Stimulated activated CD4-positive, alpha-beta T cell treated with anti-CD3 and anti-CD28 coated beads, Interleukin-4, amount 100 ng/mL, for 48 hours (primary cell): ENCODE measurements around the gene FOXN4.

Source experiments
- DNase-seq, 2 donors: peaks; one replicate each; pipeline ENCODE4 v3.0.0-alpha.2; 2020; ENCODE audit warnings: low read depth in 2 of 2

Gene FOXN4

GRCh38 chr12:109281452-109281851 is 27.6 kb downstream of the FOXN4 start:
- no peak for DNase-seq

- DNase-seq = no peak
Observed at GRCh38 chr12:109279525-109279924, 29.6 kb downstream of the FOXN4 start.

- DNase-seq = no peak
Observed at GRCh38 chr12:109278912-109279311, 30.2 kb downstream of the FOXN4 start.

DNA sequence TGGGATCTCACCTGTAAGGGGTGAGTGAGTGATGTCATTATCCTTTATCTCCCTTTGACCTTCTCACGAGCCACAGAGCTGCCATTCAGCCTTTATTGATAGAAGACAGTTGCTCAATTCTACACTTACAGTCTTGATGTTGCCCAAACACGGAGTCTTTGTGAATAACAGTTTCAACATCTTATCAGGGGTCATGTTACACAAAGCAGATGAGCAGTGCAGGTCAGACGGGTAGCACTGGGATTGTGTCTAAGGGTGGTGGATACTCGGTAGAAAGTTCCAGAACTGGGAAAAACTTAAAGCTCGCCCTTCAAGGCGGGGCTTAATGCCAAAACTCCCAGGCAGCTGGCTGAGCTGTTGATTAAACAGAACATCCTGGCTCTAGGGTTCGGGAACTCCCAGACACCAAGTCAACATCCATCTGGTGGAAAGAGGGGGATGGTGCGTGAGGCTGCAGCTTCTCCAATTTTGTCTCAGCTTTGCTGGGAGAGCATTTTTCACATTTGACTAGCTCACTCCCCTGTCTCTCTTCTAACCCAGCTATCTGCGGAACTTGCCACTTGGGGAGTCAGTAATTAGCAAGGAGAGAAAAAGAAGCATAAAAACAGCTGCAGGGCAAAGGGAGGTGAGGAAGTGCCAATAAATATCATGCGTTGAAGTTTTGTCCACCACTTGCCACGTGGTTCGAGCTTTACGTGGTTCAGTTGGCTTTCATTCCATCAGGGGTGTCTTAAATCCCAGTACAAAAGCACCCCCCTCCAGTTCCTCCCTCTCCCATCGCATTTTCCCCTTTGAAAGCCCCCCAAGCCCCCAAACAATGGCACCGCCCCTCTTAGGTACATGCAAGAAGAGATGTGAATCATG is 31.0 kb downstream of the FOXN4 start:
- DNase-seq = no peak

DNA sequence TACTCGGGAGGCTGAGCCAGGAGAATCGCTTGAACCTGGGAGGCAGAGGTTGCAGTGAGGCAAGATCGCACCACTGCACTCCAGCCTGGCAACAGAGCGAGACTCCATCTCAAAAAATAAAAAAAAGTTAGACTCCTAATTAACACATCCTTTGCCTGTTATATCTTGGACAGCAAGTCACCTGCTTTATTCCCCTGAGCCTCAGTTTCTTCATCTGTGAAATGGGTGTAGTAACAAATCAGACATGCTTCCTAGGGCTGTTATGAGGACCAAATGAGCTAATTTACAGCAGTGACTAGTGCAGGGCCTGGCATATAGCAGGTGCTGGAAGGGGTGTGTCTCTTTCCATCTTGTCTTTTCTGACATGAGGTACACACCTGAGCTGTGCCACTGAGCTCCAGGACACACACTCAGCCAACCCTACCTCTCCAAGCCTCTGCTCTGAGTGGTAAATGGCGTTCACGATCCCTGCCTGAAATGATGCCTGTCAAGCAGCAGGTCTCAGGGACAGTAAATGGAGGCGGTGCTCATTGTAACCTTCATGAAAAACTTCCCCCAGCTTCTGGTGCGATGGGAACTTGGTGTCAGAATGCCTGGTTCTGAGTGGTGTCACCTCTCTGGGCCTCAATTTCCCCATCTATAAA is 31.7 kb downstream of the FOXN4 start:
- DNase-seq = no peak

DNA sequence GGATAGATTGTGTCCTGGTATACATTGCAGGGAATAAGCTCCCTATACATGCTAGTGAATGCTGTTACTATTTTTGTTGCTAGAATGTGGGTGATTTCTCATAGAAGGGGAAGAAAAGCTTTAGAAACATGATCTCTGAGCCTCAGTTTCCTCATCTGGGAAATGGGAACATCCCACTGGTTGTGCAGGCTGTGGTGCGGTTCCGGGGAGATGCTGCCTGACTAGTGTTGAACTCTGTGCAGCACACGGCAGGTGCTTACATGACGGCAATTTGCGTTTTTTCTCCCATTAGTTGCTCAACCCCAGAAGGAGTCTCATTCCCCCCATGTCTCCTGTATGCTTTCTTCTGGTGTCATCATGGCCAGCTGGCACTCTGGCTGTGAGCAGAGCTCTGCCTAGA is 32.9 kb downstream of the FOXN4 start:
- no peak for DNase-seq

- DNase-seq = no peak
Observed at GRCh38 chr12:109275173-109275572, 33.9 kb downstream of the FOXN4 start.

DNA sequence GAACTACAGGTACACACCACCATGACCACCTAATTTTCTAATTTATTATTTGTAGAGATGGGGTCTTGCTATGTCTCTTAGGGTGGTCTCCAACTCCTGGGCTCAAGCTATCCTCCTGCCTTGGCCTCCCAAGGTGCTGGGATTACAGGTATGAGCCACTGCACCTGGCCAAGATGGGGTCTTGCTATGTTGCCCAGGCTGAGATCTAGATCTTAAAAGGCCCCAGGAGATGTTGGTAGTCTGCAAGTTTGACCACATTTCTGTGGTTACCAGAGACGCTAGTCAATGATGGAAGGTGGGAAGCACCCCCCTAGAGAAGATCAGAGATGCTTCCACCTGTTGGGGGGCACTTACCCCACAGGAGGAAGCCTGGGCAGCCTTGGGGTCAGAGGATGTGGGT is 34.7 kb downstream of the FOXN4 start:
- DNase-seq = no peak

DNA sequence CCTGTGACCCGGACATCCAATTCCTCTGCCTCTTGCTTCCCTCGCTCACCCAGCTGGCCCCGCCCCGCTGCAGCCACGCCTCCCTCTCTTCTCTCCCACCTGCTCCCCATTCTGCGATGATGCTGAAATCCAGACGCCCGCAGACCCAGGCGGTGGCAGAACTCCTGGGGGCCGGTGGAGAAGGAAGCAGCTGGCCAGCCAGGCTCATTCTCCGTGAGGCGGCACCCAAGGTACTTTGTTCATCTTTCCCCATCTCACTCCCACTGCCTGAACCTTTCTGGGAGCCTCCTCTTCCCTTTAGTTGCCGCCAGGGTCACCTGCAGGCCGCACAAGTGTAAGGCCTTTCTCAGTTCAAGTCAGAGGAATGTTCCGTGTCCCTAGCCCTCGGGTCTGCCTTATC is 35.7 kb downstream of the FOXN4 start:
- no peak for DNase-seq

DNA sequence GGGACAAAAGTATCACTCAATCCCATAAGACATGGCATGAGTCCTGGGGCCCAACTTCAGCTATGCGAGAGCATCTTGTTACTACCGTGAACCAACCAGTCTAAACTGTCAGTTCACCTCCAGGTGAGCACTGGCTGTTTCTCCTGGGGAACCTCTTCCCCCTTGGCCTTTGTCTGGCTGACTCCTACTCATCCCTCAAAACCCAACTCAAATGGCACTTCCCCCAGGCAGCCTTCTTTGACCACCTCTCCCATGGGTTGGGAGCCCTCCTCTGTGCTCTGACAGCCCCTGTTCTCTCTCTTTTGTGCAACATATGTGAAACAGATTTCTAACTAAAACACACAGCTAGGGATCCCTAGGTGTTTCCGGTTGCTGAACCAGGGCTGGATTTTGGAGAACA is 37.7 kb downstream of the FOXN4 start:
- no peak for DNase-seq

DNA sequence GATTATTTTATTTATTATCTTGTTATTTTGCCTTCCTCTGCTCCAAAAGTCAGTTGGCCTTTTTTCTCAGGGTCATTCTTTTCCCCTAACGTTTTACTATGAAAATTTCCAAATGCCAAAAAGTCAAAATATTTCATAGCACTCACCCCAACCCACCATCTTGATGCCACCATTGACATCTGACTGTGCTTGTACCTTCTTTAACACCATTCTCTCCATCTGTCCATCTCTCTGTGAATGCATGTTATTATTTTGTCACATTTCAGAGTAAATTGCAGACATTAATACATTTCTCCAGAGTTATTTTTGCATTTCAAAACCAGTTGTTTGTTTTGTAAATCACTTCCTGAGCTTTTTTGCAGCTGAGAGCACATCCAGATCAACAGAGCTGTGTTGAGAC is 38.6 kb downstream of the FOXN4 start:
- no peak for DNase-seq

- DNase-seq = no peak
Observed at GRCh38 chr12:109269428-109269827, 39.7 kb downstream of the FOXN4 start.

GRCh38 chr12:109268896-109269295 is 40.2 kb downstream of the FOXN4 start:
- DNase-seq = no peak

GRCh38 chr12:109267361-109267760 is 41.7 kb downstream of the FOXN4 start:
- no peak for DNase-seq

DNA sequence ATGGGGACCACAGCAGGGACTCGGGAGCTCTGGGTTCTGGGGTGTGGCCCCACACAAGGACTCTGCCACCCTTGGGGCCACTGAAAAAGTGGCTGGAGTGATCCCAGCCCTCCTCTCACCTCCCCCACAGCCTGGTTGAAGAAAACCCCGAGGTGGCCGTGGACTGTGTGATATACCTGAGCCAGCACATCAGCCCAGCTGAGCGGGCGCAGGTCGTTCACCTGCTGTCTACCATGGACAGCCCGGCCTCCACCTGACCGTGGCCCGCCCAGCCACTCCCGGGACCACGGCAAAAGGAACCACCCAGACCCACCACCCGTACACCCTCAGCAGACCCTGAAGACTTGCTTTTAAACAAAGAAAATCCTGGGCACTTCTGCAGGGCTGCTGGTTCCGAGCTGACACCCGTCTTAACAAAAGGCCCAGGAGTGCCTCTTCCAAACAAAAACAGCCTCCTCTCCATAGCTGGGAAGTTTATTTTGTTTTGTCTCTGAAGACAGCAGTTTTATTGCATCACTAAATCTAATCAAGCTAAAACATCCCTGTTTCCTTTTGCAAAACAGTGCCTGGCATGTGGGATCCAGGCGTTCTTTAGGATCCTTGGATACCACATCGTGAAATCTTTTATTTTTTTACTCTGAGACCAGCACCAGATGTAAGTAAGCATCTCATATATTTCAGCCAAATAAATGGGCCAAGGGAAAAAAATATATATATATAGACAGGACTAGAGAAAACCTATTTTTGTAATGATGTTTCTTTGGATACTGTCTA is 42.8 kb downstream of the FOXN4 start:
- no peak for DNase-seq

- no peak for DNase-seq
Observed at GRCh38 chr12:109264943-109265650, 44.0 kb downstream of the FOXN4 start.

DNA sequence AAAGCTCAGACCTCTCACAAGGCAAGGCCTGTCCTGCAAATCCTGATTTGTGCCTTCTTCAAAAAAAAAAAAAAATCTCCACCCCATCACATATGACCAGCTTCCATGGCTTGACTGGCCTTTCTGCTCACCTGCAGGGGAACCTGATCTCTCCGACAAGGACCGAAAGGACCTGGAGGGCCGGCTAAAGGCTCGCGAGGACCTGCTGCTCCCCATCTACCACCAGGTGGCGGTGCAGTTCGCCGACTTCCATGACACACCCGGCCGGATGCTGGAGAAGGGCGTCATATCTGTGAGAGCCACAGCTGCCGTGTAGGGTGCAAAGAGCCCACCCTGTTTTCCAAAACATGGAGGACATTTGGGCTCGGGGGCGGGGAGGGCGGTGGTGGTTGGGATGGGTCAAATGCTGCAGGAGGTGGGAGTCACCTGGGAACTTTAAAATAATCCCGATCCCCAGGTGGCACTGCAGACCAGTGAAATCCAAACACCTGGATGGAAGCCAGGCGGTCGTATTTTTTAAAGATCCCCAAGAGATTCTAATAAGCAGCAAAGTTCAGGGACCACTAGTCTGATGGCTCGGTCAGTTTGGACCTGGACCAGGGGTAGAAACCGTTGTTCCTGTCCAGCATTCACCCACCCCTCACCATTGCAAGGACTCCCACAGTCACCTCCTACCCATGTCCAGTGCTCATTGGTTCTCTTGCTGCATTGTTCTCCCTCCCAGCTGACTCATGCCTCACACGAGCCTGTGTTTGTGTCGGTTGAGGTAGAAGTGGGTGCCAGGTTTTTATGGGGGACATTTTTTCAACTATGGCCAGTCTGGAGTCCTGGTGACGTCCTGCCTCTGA is 44.8 kb downstream of the FOXN4 start:
- peak; percentile 51 to 58 for DNase-seq

GRCh38 chr12:109263439-109263838 is 45.6 kb downstream of the FOXN4 start:
- no peak for DNase-seq

- DNase-seq = no peak
Observed at GRCh38 chr12:109261939-109262338, 47.1 kb downstream of the FOXN4 start.

DNA sequence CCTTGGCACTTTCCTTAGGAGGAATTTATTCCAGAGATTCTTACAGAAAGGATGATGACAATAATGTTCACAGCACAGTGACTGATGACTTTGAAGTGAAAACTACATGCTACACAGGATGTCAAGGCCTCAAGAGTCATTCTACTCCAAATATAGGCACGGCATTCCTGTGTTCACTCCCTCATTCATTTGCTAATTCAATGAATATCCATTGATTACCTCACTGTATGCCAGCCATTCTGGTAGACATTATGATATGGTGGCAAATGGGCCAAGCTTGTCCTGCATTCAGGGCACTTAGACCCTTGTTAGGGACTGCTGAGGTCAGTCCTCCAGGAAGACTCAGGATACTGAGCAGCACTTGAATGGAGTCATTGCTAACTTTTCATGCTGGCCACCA is 48.0 kb downstream of the FOXN4 start:
- no peak for DNase-seq

DNA sequence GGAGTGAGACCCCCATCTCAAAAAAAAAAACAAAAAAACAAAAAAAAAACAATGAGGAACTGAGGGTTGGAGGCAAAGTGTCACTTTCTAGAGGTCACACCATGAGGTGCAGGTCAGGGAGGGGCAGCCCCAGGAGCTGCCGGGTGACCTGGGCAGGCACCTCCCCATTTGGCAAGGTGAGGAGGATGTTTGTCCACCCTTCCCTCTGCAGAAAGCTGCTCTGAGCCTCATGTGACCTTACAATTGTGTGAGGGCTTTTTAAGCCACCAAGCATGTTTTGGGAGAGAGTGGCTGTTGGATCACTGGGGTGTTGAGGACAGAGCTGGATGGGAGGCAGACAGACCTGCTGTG is 49.6 kb downstream of the FOXN4 start:
- no peak for DNase-seq
